SK-N-MC (cell line): ENCODE results near the gene PPP4R1.
A peak's percentile ranks its signal among the peaks of the same experiment; 100 is the strongest.
"Not testable (repeated sequence)": the region's sequence is repeated elsewhere in the genome, so short reads cannot be mapped to it uniquely, and the experiment has no call there.

Experiments
- DNase-seq: peaks from one replicate; pipeline ENCODE4 v3.0.0-alpha.2; 2011; ENCODE audit warnings: low read depth, low spot score
- H3K27ac ChIP-seq: fragments of 200-600 bp; sonication (generic); 2 replicates; pipeline ENCODE4 v1.5.1; 2016; ENCODE audit warnings: mixed run types
- H3K36me3 ChIP-seq: fragments of 200-600 bp; sonication (generic); 2 replicates; pipeline ENCODE4 v1.6.1; 2017; ENCODE audit warnings: antibody characterized with exemption, low read length, mixed read lengths; ENCODE audit not compliant: insufficient read depth
- H3K4me3 ChIP-seq: fragments of 200-600 bp; sonication (generic); 2 replicates; pipeline ENCODE4 v1.5.1; 2016
- H3K9ac ChIP-seq: fragments of 200-600 bp; sonication (generic); 2 replicates; pipeline ENCODE4 v1.8.0; 2017; ENCODE audit warnings: mixed run types, mixed read lengths; ENCODE audit not compliant: insufficient read length
- H3K9me3 ChIP-seq: fragments of 200-600 bp; sonication (generic); 2 replicates; pipeline ENCODE4 v1.6.1; 2017; ENCODE audit warnings: low read depth, mild to moderate bottlenecking, antibody characterized with exemption, low read length, moderate library complexity, mixed read lengths
- EZH2 ChIP-seq: fragments of 200-600 bp; sonication (generic); IDR thresholded peaks from one replicate; pipeline ENCODE4 v1.6.1; 2017; ENCODE audit warnings: antibody characterized with exemption
- FOXP2 ChIP-seq: optimal IDR thresholded peaks from 2 replicates; pipeline ENCODE3; 2011; ENCODE audit warnings: mild to moderate bottlenecking, moderate library complexity; ENCODE audit not compliant: insufficient read depth; ENCODE audit errors: extremely low read length, control extremely low read depth
- POLR2AphosphoS5 ChIP-seq: IDR thresholded peaks from 2 replicates; pipeline ENCODE4 v1.6.1; 2012; ENCODE audit warnings: mild to moderate bottlenecking, low read depth, low read length, borderline replicate concordance

The PPP4R1 gene

DNA sequence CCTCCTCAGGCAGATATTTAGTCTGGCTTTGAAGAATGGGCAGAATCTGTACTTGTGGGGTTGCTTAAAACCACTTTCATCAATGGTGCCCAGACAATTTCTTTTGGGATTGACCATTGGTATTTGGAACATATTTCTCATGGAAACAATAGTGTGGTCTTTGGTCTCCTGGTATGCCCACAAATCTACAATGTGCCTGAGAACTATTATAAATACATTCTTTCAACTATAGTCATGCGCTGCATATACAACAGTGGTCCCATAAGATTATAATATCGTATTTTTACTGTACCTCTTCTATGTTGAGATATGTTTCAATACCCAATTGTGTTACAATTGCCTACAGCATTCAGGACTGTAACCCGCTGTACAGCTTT is 34.8 kb upstream of the PPP4R1 start:
- TF ChIP-seq FOXP2 (no peak), POLR2AphosphoS5 (no peak)
- DNase-seq = no peak
- Histone ChIP-seq H3K36me3 (no peaks in the 10 kb centered on the region), H3K27ac (peak overlapping the region; percentile 18; the same call in 1 of the 2 replicates), H3K4me3 (no peak overlapping the region), H3K9me3 (no peaks in the 10 kb centered on the region), H3K9ac (no peak overlapping the region)

DNA sequence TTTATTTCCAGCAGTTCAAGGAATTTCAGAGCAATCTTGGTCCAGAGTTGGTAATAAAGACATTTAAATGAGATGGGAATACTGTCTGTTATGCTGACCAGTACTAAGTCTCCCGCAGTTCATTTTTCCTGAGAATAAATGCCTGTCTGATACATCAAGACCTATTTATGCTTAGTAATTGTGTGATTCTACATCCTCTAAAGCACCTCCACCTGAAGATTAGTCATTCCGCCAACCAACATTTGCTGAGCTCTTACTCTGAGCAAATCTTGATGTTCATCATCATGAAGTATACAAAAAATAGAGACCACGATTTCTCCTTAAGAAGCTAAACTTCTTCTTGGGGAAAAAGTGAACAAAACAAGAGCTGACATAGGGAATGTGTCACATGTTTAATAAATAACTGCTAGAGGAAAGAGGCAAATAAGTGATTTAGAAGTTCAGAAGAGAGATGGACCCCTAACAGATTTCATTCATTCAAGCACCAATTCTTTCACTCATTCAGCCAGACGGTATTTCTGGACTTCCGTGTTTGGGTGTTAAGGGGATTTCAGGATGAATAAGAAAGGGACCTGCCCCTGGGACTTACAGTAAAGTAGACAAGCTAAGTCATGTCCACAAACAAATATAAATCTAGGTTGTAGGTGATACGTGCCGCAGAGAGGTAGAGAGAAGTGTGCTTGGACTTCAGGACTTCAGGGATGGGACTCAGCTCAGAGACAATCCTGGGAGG is 34.2 kb upstream of the PPP4R1 start:
- TF ChIP-seq POLR2AphosphoS5 (no peak), EZH2 (no peak), FOXP2 (no peak)
- H3K36me3 ChIP-seq = no peaks in the 10 kb centered on the region
- H3K9me3 ChIP-seq = no peaks in the 10 kb centered on the region
- peak overlapping the region; percentile 18; the same call in 1 of the 2 replicates for H3K27ac ChIP-seq
- no peak overlapping the region for H3K4me3 ChIP-seq
- DNase-seq = no peak
- H3K9ac ChIP-seq = no peak overlapping the region

DNA sequence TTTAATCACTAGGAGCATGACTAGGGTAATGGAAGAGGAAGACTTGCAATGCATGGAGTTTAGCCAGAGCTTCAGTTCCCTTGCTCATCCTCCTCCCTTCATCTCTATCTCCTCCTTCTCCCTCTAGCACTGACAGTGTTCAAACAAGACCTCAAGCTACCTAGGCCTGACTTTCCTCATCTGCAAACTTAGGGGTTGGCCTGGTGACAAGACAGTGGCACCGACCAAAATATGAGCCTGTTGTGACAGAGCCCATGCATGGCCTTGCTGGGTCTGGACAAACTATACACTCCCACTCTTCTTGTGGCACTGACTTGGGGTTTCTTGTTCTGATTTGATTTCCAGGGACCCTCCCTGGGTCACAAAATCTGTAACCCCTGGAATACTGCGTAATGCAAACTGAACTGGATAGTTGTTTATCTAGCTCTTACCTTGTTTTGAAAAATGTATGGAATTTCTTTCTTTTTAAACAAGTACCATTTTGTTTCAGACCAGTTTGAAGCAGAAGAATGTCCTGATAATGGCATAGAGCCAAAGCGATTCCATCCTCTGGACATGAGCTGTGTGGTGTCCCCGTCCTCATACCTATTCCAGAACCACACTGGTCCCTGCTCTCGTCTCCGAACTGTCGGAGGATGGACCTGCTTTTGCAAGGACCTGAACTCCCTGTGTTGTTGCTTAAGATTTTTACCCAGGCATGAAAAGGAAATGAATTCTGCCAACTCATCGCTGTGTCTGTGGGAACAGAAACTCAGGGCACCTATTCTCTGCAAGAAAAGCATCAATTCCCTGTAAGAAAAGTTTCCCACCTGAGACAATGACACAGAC is 33.4 kb upstream of the PPP4R1 start:
- no peak overlapping the region for H3K4me3 ChIP-seq
- no peaks in the 10 kb centered on the region for H3K36me3 ChIP-seq
- no peak overlapping the region for H3K9ac ChIP-seq
- TF ChIP-seq FOXP2 = no peak
- no peak for TF ChIP-seq POLR2AphosphoS5
- no peak for TF ChIP-seq EZH2
- H3K9me3 ChIP-seq = no peaks in the 10 kb centered on the region
- no peak for DNase-seq
- H3K27ac ChIP-seq = no peak overlapping the region

DNA sequence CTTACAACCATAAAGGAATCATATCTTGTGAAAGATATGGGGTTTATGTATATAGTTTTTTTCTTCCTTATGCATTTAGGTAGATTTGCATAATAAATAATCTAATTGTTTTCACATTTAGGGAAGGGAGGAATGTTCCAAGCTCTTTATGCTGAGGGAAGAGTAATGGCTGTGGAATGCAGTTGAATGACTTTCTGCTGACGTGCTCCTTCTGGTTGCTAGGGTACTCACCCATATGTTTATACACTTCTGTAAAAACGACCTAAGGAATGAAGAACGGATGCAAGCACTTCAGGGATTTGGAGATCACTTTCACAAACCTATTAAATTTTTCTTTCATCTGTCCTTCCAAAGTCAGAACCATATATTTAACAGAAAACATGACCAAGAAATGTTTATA is 29.2 kb upstream of the PPP4R1 start:
- no peaks in the 10 kb centered on the region for H3K36me3 ChIP-seq
- H3K9ac ChIP-seq = peak overlapping the region; percentile 22
- DNase-seq = peak; percentile 90
- H3K27ac ChIP-seq = peak overlapping the region; percentile 85
- H3K4me3 ChIP-seq = peak overlapping the region; percentile 49
- H3K9me3 ChIP-seq = no peaks in the 10 kb centered on the region
- no peak for TF ChIP-seq FOXP2
- no peak; the same call in 1 of the 2 replicates for TF ChIP-seq POLR2AphosphoS5
- no peak for TF ChIP-seq EZH2

DNA sequence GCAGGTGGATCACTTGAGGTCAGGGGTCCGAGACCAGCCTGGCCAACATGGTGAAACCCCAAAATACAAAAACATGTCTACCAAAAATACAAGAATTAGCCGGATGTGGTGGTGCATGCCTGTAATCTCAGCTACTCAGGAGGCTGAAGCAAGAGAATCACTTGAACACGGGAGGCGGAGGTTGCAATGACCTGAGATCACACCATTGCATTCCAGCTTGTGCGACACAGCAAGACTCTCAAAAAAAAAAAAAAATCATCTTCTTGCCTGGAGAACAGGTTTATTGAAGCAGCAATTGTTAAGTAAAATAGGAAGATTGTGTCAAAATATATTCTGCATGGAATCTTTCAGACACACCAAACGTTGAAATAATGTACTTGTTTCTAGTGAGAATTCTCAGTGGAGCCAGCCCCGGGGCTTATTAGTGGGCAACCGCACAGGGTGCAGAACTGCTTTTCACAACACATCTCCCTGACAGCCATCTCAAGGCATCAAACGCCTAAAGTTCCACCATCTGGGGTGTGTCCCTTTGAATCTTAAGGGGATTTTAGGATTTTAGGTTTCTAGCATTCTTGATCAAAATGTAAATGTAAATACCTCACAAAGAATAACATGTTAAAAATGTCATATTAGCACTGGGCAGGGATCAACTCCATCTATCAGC is 28.6 kb upstream of the PPP4R1 start:
- DNase-seq = no peak
- Histone ChIP-seq H3K4me3 (peak overlapping the region; percentile 49), H3K9ac (peak overlapping the region; percentile 22)

DNA sequence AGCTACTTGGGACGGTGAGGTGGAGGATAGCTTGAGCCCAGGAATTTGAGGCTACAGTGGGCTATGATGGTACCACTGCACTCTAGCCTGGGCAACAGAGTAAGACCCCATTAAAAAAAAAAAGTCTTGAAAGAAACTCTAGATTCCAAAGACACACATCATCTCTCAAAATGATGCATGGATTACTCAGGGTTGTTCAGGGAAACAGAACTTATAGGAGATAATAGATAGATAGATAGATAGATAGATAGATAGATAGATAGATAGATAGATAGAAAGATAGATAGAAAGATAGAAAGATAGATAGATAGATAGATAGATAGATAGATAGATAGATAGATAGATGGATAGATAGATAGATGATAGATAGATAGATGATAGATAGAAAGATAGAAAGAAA is 26.7 kb upstream of the PPP4R1 start:
- H3K27ac ChIP-seq, H3K36me3 ChIP-seq, H3K9ac ChIP-seq, DNase-seq, H3K4me3 ChIP-seq, H3K9me3 ChIP-seq: not testable (repeated sequence)

More for the DNA sequence above, 28.6 kb upstream of the PPP4R1 start:
- peak overlapping the region; percentile 85 for H3K27ac ChIP-seq
- H3K9me3 ChIP-seq = no peaks in the 10 kb centered on the region
- no peaks in the 10 kb centered on the region for H3K36me3 ChIP-seq
- TF ChIP-seq POLR2AphosphoS5 = no peak
- no peak for TF ChIP-seq FOXP2

DNA sequence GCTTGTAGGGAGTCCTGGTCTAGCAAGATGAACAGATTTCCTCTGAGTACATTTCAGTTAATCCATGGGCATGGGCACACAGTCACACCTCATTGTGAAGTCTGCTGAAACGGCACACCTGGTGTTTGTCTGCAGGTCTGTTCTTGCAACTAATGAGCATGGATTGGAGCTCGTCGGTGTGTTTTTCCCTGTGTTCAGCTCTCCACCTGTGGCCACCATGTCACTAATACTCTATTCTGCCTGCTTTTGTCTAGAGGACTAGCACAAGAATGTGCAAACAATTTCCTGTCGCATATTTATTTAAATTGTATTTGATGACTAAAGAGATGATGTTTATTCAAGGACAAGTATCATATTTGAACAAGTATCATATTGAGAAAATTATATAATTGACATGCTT is 24.5 kb upstream of the PPP4R1 start:
- Histone ChIP-seq H3K4me3 (no peak overlapping the region; the same call in 1 of the 2 replicates), H3K9ac (no peak overlapping the region), H3K27ac (no peak overlapping the region; the same call in 1 of the 2 replicates), H3K9me3 (no peaks in the 10 kb centered on the region), H3K36me3 (no peaks in the 10 kb centered on the region)
- TF ChIP-seq EZH2 (no peak), POLR2AphosphoS5 (no peak), FOXP2 (no peak)
- DNase-seq = no peak

DNA sequence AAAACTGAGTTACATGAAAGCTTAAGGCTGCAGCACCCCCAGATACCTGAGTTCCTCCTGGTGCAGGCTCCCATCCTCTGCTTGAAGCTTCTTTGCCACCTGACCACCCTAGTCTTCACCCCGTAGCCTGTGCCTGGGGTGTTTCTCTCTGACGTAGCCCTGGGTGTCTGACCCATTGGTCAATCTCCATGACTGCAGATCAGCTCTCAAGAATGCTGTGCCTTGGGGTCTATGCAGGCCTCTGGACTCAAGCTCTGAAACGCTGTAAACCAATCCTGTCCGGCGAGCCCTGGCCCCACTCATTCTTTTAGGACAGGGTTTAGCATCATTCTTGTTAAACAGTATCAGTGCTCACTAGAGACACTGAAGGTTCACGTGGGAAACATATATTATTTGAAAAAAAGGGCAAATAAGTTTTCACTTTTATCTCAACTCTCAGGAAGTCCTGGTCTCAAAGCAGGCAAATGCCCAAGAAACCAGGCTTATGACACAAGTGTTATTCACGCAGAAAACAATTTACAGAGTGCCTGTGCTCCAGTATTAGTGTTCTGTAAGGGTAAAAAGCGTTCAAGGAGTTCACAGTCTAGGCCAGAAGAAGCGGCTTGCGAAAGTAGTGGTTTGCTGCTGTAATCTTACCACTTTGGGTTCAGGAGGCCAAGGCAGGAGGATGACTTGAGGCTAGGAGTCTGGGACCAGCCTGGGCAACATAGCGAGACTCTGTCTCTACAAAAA is 22.8 kb upstream of the PPP4R1 start:
- TF ChIP-seq POLR2AphosphoS5 (no peak), EZH2 (no peak), FOXP2 (no peak)
- no peak for DNase-seq
- Histone ChIP-seq H3K9me3 (no peaks in the 10 kb centered on the region), H3K4me3 (no peak overlapping the region), H3K36me3 (no peaks in the 10 kb centered on the region), H3K9ac (no peak overlapping the region), H3K27ac (no peak overlapping the region)

DNA sequence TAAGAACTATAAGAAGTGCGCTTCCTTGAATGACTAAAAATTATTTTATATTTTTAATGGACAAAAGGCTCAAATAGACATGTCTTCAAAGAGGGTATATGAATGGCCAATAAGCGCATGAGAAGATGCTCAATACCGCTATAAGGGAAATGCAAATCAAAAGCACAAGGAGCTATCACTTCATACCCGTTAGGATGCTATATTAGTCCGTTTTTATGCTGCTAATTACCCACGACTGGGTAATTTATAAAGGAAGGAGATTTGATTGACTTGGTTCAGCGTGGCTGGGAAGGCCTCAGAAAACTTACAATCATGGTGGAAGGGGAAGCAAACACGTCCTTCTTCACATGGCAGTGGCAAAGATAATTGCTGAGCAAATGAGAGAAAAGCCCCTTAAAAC is 20.5 kb upstream of the PPP4R1 start:
- no peak for TF ChIP-seq FOXP2
- TF ChIP-seq POLR2AphosphoS5 = no peak
- no peak for TF ChIP-seq EZH2
- Histone ChIP-seq H3K4me3 (no peak overlapping the region), H3K9me3 (no peaks in the 10 kb centered on the region), H3K27ac (no peak overlapping the region), H3K9ac (no peak overlapping the region), H3K36me3 (no peaks in the 10 kb centered on the region)
- DNase-seq = no peak
